Measurements from ENCODE around the gene CSNK2A1.

The CSNK2A1 gene

DNA sequence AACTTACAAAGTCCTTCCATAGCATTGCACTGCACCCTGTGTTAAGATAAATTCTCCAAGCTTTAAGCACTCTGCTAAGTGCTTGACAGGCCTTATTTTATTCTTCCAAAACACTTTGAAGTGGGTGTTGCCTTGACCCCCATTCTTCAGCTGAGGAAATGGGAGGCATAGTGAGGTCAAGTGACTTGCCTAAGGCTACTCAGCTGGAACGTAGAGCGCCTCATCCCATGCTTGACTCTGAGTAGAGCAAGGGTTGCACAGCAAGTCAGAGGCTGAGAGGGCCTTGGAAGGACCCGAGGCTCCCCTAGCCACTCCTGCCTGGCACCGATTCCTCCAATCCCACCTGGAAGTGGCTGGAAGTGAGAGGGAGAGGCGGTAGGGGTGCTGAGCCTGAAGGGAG is 19.6 kb upstream of the CSNK2A1 start:
- DNase-seq: no peak

DNA sequence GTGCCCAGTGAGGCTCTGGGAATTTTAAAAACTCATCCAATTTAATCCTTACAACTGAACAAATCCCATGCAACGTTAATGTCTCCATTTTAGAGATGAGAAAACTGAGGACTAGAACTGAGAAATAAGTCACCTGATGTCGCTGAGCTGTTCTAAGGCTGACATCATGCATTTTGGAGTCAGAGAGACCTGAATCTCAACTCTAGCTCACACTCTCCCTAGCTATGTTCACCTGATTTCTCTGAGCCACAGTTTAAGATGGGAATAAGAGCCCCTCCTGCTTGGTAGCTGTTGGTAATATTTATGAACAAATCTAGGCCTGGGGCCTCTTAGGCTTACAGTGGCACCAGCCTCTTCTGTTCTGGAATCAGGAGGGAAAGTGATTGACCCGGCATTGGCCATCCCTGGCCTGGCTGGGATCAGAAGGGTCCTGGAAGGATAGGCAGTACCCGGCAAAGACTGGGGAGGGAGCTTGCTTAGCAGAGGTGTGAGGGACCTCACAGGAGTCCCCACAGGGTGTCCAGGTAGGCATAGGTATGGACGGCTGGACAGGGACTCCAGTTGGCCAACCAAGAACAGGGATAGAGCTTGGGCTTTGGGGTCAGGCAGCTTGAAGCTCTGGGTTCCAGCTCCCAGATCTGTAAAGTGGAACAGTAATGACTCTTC is 18.8 kb upstream of the CSNK2A1 start:
- DNase-seq: no peak

DNA sequence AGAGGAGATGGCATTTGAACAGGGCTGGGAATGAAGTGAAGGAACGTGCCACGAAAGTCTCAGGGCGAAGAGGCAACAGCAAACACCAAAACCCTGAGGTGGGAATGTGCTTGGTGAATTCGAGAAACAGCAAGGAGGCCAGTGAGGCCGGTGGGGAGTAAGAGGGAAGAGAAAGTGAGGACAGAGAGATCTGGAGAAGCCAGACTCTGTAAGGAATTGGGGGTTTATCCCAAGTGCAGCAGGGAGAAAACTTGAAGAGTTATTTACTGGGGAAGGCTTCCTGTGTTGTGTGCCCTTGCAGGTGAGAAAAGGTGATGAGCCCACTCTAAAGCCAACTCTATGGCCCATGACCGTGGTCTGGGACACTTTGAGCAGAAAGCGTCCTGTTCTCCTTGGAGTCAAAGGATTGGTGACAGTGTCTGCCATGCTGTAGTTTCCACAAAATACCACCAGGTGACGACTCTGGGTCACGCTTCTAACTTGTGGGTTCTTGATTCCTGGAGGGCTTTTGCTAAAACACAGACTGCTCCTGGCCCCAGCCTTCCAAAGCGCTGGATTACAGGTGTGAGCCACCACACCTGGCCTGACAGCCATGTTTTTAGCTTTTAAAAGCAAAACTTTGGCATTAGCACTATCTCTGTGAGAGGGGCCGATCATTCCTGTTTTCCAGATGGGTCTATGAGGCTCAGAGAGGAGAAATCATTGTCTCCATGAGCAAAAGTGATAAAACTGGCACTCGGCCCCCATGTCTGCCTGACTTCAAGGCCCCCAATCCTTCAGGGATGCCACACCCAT is 18.0 kb upstream of the CSNK2A1 start:
- no peak for DNase-seq

DNA sequence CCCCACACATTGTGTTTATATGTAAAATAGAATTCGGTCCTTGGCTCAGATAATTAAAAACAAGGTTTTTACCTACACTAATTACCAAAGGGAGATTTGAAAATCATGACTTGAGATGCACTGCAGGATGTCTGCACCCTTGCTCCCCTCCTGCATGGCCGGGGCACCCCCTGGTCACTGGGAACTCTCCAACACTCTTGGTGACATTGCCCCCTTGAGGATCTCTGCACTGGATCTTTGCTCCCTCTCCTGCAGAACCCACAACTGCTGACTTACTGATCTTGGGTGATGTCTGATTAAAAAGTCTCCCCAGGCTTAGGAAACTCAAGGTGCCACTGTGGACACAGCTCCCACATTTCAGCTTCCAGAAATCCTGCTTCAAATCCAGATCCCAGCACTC is 17.1 kb upstream of the CSNK2A1 start:
- DNase-seq: no peak

DNA sequence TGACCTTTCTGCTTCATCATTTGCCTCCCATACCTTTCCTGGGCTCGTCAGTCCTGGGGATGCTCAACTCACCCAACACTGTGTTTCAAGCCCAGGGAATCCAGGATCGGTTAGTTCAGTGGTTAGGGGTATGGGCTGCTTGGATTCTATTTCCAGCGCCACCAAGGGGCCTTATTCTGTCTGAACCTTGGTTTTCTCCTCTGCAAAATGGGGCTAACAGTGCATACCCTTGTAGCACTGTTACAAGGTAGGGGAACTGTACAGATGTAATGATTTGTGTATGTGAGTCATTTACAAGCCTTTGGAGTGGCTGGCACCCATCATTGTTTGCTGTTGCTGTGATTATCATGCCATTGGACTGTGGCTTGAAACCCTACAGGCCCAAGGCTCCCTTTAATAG is 14.5 kb upstream of the CSNK2A1 start:
- no peak for DNase-seq

DNA sequence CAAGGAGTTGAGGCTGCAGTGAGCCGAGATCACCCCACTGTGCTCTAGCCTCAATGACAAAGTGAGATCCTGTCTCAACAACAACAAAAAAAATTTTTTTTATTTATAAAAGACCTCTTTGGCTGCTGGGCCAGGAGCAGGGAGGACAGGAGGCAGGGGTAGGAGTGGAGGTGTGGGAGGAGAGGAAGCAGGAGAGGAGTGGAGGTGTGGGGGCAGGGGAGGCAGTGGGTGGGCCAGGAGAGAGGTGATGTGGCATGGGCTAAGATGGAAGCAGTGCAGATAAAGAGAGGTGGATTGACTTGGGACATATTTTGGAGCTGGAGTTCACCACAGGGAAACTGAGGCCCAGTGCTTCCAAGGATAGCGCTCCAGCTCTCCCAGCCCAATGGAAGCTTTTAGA is 13.4 kb upstream of the CSNK2A1 start:
- DNase-seq: no peak

DNA sequence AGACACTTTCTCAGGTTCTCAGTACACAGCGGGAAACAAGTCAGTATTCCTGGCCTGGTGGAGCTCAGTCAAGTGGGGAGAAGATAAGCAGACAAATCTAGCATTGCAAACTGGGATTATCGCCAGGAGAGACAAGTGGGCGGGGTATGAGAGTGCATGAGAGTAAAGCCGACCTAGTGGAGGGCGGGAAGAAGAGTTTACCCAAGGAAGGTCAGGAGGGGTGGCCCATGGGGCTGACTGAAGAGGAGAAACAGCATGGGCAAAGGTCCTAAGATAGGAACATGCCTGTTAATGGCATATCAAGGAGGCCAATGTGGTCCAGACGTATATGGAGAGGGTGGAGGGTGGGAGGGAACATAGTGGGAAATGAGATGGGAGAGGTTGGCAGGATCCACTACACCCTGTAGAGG is 12.4 kb upstream of the CSNK2A1 start:
- no peak for DNase-seq

DNA sequence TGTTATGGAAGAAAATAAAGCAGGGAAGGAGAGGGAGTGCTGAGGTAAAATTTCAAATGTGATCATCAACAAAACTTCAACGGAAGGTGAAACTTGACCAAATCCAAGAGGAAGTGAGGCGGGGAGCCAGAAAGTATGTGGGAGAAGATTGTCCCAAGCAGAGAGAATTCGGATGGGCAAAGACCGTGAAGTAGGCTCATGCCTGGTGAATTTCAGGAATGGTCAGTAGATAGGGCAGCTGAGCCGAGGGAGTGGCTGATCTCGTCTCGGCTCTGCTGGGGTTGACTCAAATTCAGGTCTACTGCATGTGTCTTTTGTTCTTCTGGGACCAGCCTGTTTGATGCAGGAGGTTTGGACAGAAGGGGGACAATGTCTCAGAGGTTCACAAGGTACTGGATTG is 7.0 kb upstream of the CSNK2A1 start:
- DNase-seq: no peak

DNA sequence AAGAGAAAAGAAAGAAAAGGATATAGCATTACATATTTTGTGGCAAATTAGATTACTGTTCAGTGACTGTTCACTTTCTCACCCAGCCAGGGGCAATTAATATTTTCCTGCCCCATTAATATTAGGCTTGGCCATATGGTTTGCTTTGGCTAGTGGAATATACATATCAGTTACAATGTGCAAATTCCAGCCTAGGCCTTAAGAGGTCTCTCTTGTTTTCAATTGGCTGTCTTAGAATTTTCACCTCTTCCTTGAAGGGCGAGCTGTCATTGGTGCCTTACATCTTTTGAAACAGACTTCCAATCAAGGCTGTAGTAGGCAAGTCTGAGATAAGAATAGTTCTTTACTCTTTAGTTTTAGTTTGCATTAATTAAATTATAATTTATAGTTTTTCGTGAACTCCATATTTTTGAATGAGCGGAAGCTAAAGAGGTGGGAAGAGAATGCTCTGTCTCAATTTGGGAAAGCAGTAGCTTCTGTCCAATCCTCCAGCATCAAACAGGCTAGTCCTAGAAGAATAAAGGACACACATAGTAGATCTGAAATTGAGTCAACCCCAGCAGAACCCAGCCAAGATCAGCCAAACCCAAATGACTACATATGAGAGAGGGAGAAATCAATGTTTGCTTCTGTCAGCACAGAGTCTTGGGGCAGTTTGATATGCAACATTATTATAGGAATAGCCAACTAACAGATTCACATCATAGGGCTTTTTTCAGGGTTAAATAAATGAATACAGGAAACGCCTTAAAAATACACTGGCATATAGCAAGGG is 6.3 kb upstream of the CSNK2A1 start:
- no peak for DNase-seq

DNA sequence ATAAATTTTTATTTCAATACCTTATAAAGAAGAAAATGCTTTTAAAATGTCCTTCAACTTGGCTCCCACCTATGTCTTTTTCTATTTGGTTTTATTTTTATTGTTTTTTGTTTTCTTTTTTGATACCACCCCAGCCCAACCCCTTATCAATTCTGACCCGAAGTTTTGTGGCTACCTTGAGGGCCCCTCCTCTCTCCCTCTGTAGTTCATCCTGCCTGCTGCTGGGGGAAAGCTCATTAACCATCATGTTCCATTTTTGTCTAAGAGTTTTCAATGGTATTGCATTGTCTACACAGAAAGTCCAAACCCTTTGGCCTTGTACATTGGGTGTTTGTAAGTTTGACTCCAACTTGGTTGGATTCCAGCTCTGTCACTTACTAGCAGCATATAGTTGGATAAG is 5.3 kb upstream of the CSNK2A1 start:
- no peak for DNase-seq

DNA sequence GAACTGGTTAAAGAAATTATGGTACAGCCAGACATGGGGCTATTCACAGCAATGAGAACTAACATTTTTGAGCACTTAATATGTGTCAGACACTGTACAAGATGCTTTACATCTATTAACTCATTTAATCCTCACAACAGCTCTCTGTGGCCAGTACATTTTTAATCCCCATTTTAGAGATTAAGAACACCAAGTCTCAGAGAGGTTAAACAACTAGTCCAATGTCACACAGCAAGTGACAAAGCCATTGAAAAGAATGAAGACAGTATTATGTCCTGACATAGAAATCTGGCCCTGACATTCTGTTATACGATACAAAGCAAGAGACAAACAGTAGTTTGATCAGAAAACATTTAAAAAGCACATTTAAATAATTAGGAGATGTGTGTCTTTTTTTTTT is 3.8 kb upstream of the CSNK2A1 start:
- DNase-seq: no peak

DNA sequence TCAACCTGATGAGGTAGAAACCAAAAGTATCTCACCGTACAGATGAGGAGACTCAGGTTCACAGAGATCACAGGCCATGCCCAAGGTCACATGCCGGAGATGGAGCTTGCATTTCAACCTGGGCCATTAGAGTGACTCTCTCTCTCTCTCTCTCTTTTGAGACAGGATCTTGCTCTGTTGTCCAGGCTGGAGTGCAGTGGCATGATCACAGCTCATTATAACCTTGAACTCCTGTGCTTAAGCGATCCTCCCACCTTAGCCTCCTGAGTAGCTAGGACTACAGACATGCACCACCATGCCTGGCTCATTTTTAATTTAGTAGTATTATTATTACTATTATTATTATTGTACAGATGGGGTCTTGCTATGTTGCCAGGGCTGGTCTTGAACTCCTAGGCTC is 2.8 kb upstream of the CSNK2A1 start:
- DNase-seq: no peak

DNA sequence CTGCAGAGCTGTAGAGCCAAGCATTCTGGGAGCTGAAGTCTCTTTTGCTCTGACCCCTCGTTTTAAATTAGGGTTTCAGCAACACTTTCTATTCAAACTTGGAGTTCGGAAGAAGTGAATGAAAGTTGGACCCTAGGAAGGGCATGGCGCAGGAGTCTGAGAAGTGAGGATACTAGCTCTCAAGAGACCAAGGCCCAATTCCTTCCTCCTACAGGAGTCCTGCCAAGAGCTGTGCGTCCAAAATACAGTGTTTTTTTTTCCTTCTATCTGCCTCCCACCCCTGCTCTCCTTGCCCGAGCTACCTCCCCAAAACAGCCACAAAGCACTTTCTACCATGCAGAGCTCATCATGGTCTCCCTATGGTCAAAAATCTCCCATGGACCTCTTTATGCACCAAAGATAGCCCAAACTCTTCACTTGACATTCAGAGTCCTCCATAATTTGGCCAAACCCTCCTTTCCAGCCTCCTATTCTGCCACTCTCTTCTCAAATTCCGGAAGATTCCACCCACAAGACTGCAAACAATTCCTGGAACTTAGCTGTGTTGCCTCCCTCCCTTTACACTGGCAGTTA is 649 bp upstream of the CSNK2A1 start:
- no peak for DNase-seq

DNA sequence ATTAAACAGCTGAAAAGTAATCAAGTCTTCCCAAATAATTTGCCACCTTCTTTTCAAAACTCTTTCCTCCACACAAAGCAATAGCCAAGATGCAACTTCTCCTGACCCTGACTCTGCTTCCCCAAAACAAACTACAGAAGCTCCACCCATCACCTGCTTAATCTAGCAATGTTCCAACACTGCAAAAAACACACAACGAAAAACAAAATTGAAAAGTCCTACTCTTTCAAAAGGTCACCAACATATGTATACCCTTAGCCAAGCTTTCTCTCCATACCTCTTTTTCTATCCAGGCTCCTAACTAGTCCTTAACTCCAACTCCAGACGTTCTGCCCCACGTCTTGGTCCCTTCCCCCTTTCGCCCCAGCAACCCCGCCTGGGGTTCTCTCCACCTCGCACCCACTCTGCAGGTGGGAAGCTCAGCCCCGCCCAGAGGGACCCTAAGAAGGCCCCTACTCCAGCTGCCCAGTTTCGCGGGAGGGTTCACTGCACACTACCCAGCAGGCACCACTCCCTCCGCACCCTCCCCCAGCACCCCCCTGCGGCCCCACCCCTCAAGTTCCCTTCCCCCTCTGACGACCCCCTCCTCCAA is 717 bp downstream of the CSNK2A1 start:
- DNase-seq: no peak

DNA sequence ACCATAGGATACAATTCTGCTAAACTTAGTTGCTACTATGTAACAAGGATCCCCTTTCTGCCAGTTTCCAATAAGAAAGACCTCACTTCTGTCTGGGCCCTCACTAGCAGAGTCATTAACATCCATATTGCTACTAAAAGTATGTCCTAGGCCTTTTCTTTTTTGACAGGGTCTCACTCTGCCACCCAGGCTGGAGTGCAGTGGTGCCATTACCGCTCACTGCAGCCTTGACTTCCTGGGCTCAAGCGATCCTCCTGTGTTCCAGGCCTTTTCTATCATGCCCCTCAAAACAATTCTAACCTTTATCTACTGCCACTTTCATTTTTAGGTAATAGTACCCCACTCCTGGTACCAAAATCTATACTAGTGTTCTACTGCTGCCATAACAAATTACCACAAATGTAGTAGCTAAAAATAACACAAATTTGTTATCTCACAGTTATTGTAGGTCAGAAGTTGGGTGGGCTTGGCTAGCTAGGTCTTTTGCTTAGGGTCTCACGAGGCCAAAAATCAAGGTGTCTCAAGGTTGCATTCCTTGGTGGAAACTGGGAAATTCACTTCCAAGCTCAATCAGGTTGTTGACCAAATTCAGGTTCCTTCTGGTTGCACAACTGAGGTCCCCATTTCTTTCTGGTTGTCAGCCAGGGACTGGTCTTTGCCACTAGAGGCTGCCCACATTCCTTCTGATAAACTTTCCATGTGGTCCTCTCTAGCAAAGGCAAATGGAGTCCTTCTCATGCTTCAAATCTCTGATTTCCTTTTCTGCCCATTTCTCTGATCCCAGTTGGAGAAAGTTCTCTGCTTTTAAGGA is 3.0 kb downstream of the CSNK2A1 start:
- DNase-seq: no peak

DNA sequence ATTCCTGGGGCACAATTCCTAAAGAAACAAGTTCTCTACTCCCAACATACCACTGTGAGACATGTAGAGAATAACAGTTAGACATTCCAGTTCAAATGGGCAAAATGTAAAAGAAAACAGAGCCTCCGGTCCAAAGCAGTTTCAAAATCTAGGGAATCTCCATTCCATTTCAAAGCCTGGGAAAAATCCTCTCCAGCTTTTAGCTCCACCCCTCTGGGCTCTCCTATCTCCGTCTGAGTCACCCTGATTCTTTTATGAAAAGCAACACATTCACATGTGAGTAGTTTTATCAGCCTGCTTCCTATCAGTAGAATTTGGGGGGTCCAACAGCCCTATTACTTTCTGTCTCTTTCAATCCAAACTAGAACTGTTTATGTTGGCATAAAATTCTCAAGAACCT is 3.7 kb downstream of the CSNK2A1 start:
- no peak for DNase-seq

DNA sequence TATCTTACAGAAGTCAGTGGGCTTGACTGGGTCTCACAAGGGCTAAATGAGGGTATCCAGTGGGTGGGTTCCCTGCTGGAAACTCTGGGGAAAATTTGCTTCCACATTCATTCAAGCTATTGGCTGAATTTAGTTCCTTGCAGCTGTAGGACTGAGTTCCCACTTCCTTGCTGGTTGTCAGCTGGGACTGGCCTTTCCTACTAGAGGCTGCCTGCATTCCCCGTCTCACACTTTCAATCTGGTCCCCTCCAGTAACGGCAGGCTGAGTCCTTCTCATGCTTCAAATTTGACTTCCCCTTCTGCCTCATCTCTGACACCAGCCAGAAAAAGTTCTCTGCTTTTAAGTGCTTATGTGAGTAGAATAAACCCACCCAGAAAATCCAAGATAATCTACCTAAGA is 4.4 kb downstream of the CSNK2A1 start:
- no peak for DNase-seq

DNA sequence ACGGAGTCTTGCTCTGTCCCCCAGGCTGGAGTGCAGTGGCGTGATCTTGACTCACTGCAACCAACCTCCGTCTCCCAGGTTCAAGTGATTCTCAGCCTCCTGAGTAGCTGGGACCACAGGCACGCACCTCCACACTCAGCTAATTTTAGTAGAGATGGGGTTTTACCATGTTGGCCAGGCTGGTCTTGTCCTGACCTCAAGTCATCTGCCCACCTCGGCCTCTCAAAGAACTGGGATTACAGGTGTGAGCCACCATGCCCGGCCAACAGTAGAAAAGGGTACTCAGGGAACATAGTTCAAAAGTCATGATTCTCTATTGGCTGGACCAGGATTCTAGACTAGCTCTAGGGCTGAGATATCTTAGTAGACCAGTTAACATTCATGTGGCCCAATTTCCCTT is 5.6 kb downstream of the CSNK2A1 start:
- DNase-seq: no peak

DNA sequence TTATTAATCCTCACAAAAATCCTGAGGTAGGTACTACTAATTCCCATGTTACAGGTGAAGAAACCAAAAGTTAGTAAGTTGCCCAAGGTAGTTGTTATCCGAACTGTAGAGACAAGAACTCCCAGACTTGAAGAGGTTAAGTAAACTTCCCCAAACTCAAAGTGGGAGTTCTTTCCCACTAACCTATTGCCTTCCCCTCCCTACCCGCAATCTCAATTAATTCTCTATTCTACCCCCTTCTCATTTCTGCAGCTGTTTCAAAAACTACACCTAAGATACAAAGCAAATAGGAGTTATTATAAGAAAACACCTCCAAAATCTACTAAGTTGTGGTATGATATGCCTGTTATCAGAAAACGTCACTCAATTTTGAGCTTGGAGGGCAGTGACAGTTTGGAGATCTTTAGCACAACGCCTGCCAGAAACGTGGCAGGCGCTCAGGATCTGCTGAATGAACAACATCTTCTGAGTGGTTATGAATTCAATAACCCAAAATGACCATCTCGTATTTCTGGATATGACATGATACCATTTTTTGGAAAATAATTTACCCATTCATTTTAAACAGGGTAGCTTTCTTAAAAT is 7.1 kb downstream of the CSNK2A1 start:
- no peak for DNase-seq

DNA sequence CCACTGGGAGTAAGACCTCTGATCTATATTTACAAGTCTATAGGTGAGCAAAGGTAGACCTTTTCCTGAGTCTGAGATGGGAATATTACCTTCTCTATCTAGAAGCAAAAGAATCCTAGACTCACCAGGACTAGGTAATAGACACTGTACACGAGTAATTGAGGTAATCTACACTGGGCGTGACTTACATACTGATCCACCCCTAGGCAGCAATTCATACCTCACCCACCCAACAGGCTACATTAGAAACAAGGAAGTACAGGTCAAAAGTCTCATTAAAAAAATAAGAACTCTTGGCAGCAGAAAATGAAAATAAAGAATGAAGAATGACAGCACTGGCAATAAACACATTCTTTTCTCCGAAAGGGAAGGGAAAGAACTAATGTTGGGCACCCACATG is 7.6 kb downstream of the CSNK2A1 start:
- no peak for DNase-seq

DNA sequence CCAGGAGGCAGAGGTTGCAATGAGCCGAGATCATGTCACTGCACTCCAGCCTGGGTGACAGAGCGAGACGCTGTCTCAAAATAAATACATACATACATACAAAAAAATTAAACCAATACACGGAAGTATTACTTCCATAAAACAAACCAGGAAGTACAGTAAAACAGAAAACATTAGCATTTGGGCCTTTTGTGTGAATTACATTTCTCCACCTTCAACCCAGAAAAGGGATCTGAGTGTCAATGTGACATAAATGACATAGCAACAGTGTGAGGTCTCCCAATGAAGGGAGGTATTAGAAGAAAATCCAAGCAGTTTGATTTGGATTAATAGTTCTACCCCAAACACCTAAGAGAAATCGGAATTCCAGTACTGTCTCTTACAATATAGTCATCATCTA is 10.1 kb downstream of the CSNK2A1 start:
- no peak for DNase-seq

DNA sequence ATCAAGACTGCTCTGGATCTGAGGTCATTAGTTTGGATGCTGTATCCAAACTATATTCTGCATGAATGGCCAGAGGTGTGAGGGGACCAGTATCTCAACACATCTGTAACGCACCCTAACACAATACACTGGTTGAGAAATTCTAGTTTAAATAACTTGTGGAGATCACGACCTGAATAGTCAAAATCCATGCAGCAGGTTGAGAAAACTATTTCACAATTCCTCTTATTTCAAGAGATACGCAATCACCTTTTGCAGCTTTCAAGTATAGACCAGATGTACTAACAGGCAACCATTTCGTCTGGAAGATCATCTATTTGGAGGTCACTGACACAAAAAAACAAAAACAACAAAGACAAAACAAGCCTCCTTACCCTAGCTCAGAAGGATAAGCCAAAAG is 11.1 kb downstream of the CSNK2A1 start:
- DNase-seq: no peak

Data from effector CD4-positive, alpha-beta T cell (primary cell).